C4-2B (cell line): ENCODE results near the gene GALNT10.

ENCODE experiments used
- ZFX ChIP-seq: fragments of 450-650 bp; IDR thresholded peaks from 2 replicates; pipeline ENCODE4 v1.6.1; 2017
- TF ChIP-seq, protein P1 (sequence below): fragments of 450-650 bp; conservative IDR thresholded peaks from 2 replicates; pipeline ENCODE4 v1.5.1; 2017; ENCODE audit warnings: mild to moderate bottlenecking

DNA sequence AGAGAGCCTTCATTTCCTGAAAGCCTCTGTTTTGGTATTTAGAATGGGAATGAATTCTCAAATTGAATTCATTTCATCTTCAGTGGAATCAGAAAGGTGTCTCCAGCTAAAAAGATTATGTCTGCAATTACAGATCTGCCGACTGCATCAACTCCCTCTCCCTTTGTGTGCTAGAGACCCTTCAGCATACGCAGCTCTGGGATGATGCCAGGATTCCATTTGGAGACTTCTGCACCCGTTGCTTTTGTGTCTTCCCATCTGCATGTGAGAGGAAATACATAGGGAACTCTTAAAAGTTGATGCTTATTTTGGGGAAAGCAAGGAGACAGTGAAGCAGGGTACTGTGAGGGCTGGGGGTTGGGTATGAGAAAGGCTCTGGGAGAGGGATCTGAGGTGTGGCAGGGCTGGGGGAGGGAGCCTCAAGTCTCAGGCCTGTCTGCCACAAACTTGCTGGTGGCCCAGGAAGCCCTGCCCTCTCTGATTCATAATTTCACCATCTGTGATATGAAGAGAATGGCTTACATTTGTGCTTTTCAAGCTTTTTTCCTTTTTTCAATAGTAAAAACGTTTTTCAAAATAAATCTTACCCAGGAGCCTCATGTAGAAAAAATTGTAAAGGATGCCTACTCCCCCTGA is 165.6 kb downstream of the GALNT10 start:
- TF ChIP-seq, protein P1, sequence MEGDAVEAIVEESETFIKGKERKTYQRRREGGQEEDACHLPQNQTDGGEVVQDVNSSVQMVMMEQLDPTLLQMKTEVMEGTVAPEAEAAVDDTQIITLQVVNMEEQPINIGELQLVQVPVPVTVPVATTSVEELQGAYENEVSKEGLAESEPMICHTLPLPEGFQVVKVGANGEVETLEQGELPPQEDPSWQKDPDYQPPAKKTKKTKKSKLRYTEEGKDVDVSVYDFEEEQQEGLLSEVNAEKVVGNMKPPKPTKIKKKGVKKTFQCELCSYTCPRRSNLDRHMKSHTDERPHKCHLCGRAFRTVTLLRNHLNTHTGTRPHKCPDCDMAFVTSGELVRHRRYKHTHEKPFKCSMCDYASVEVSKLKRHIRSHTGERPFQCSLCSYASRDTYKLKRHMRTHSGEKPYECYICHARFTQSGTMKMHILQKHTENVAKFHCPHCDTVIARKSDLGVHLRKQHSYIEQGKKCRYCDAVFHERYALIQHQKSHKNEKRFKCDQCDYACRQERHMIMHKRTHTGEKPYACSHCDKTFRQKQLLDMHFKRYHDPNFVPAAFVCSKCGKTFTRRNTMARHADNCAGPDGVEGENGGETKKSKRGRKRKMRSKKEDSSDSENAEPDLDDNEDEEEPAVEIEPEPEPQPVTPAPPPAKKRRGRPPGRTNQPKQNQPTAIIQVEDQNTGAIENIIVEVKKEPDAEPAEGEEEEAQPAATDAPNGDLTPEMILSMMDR = no peak
- TF ChIP-seq ZFX = no peak
